Measurements from ENCODE around the gene UNC5B.

- TF ChIP-seq CTCF (IDR thresholded peaks at IDR 0.05) = no peak
- no peak for TF ChIP-seq EP300 (IDR thresholded peaks at IDR 0.05)
Observed at GRCh38 chr10:71207578-71207977, 4.8 kb upstream of the UNC5B start.

Data from tibial nerve (tissue), 4 donors.